GM21367 (cell line): ENCODE data around the gene NFAT5.

Experiments
- ATAC-seq: cut with Tn5 transposase; IDR thresholded peaks from one replicate; pipeline ENCODE4 v1.9.1; 2021; ENCODE audit not compliant: unreplicated experiment

NFAT5 gene

GRCh38 chr16:69701866-69702265 is 136.1 kb downstream of the NFAT5 start:
- no peak for ATAC-seq

GRCh38 chr16:69703638-69704037 is 137.9 kb downstream of the NFAT5 start:
- ATAC-seq = no peak

GRCh38 chr16:69706256-69706974 is 140.6 kb downstream of the NFAT5 start:
- ATAC-seq = no peak

- ATAC-seq = no peak
These were observed 141.2 kb downstream of the NFAT5 start for GRCh38 chr16:69706975-69707340.

GRCh38 chr16:69707920-69708683 is 142.3 kb downstream of the NFAT5 start:
- no peak for ATAC-seq

GRCh38 chr16:69709456-69710084 is 143.8 kb downstream of the NFAT5 start:
- ATAC-seq = no peak

- no peak for ATAC-seq
These were observed 145.5 kb downstream of the NFAT5 start for GRCh38 chr16:69711115-69711740.

GRCh38 chr16:69712277-69712676 is 146.5 kb downstream of the NFAT5 start:
- ATAC-seq = no peak

GRCh38 chr16:69712914-69713581 is 147.3 kb downstream of the NFAT5 start:
- ATAC-seq = no peak

- ATAC-seq = no peak
These were observed 151.3 kb downstream of the NFAT5 start for GRCh38 chr16:69717066-69717465.

- ATAC-seq = no peak
These were observed 152.5 kb downstream of the NFAT5 start for GRCh38 chr16:69718111-69718764.

GRCh38 chr16:69720822-69721430 is 155.2 kb downstream of the NFAT5 start:
- no peak for ATAC-seq

GRCh38 chr16:69721441-69721957 is 155.7 kb downstream of the NFAT5 start:
- ATAC-seq = no peak

- no peak for ATAC-seq
These were observed 158.7 kb downstream of the NFAT5 start for GRCh38 chr16:69724414-69724873.

- no peak for ATAC-seq
These were observed 159.3 kb downstream of the NFAT5 start for GRCh38 chr16:69724981-69725479.

GRCh38 chr16:69725480-69726312 is 159.9 kb downstream of the NFAT5 start:
- no peak for ATAC-seq

- ATAC-seq = peak; percentile 96
These were observed 160.7 kb downstream of the NFAT5 start, which contains the start of gene NQO1 for GRCh38 chr16:69726313-69727060. Gene NQO1, minus strand, starts transcription at chr16:69726560. Its CDS starts 121 bp downstream, at chr16:69726439.

GRCh38 chr16:69727916-69728270 is 162.1 kb downstream of the NFAT5 start:
- ATAC-seq = no peak
